ENCODE results near the gene CCNYL1. TPM values are rescaled to one million over a fixed set of nuclear protein-coding genes. Genes with fewer than 3 reads are reported as not detected.

CCNYL1 gene
- total RNA-seq (2014; rRNA removed; shearing (Covaris generic)): 7.0 and 9.8 TPM in 2 replicates

DNA sequence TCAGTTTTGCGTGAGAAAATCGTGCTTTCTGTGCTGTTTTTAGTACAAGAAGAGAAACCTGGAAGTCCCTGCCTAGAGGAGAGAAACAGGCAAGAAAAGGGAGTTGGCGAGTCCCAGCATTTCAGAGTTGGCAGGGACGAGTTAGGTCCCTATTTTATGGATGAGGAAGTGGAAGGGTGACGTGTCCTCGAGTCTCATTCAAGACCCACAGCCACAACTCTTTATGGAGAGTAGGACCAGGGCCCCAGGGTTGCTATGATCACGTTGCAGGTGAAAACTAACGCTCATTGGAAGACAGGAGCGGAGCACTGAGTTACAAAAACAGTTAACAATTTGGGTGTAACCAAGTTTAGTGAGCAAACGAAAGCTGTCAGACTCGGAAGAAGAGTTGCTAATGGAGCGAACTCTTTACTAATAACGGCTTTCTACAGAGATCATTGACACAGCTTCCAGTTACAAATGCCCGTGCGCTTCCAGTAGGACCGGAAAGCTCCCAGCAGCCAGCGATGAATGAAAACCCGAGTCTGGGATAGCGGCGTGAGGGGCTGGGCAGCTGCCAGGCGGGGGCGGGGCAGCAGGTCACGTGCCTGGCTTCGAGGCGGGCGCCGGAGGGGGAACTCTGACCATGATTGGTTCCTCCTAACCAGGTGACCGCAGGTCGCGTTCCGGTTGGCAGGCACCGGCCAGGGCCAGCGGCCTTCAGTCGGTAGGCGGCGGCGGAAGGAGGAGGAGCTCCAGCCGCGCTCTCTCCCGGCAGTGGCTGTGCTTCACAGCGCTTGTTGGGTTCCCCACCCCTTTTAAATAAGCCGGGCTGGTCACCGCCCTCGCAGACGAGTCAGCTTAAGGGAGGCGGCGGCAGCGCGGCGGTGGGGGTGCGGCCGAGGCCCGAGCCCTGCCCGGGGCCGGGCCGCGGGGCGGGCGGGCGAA lies at the start of gene CCNYL1:
TSS of gene CCNYL1 (plus strand) at position 827 of the 927 bp plus-strand sequence. CDS start 257 bp downstream, outside the sequence.
- DNase-seq (ENCODE audit: low read depth in 1 of 2, low spot score in 2 of 2): peak; percentile 97 to 99
- Histone ChIP-seq H3K4me1 (replicated peaks) (peaks cover 16% of the 10 kb centered on the region), H3K4me3 (peak within 1 kb of the TSS; percentile 87), H3K27ac (peak within 1 kb of the TSS; percentile 63), H3K9me3 (replicated peaks) (no peaks in the 10 kb centered on the region), H3K27me3 (replicated peaks) (no peaks in the 10 kb centered on the region), H3K36me3 (peaks cover 3% of the 10 kb centered on the region; the same call in 1 of the 2 replicates)

DNA sequence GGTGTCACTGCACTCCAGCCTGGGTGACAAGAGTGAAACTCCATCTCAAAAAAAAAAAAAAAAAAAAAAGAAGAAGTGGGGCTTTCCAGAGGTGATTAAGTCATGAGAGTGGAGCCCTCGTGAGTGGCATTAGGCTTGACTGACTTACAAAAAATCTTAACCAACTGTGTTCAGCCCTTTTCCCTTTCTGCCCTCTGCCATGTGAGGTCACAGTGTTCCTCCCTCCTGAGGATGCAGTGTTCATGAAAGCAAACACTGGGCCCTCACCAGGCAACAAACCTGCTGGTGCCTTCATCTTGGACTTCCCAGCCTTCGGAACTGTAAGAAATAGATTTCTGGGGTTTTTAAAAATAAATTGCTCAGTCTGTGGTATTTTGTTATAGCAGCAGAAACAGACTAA lies 49.2 kb upstream of the CCNYL1 start:
- H3K27me3 ChIP-seq (replicated peaks): no peaks in the 10 kb centered on the region
- no peaks in the 10 kb centered on the region for H3K36me3 ChIP-seq
- no peak for DNase-seq (ENCODE audit: low read depth in 1 of 2, low spot score in 2 of 2)
- no peak overlapping the region for H3K4me3 ChIP-seq
- H3K4me1 ChIP-seq (replicated peaks): no peaks in the 10 kb centered on the region
- H3K27ac ChIP-seq: no peak overlapping the region
- H3K9me3 ChIP-seq (replicated peaks): no peaks in the 10 kb centered on the region

- DNase-seq (ENCODE audit: low read depth in 1 of 2, low spot score in 2 of 2): no peak
- no peak overlapping the region for H3K4me3 ChIP-seq
- no peaks in the 10 kb centered on the region for H3K27me3 ChIP-seq (replicated peaks)
Measured at GRCh38 chr2:207663870-207664545, 47.4 kb upstream of the CCNYL1 start.

DNA sequence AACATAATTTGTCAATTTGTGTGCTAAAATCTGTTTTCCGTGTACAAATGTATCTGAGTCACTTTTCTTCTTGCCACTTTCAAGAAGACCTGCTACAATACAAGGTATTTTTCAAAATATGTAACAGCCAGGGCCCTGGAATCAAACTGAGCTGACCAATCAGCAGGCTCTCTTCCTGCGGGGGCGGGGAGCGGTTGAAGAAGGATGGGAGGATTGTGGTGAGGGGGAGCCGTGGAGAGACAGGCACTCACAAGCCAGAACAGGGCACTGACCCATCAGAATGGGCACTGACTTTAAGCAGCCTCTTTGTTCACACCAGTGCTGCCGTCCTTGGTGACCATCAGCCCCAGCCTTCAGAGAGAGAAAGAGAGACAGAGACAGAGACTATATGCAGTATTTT lies 40.6 kb upstream of the CCNYL1 start:
- Histone ChIP-seq H3K4me1 (replicated peaks) (no peaks in the 10 kb centered on the region), H3K27me3 (replicated peaks) (no peaks in the 10 kb centered on the region), H3K4me3 (no peak overlapping the region), H3K27ac (no peak overlapping the region), H3K9me3 (replicated peaks) (no peaks in the 10 kb centered on the region), H3K36me3 (no peaks in the 10 kb centered on the region)
- no peak for DNase-seq (ENCODE audit: low read depth in 1 of 2, low spot score in 2 of 2)

More at GRCh38 chr2:207663870-207664545, 47.4 kb upstream of the CCNYL1 start:
- Histone ChIP-seq H3K36me3 (no peaks in the 10 kb centered on the region), H3K4me1 (replicated peaks) (no peaks in the 10 kb centered on the region), H3K9me3 (replicated peaks) (no peaks in the 10 kb centered on the region), H3K27ac (no peak overlapping the region)

- Histone ChIP-seq H3K9me3 (replicated peaks) (no peaks in the 10 kb centered on the region), H3K27me3 (replicated peaks) (no peaks in the 10 kb centered on the region), H3K27ac (no peak overlapping the region), H3K4me1 (replicated peaks) (peaks cover 10% of the 10 kb centered on the region), H3K4me3 (no peak overlapping the region), H3K36me3 (no peaks in the 10 kb centered on the region)
- no peak for DNase-seq (ENCODE audit: low read depth in 1 of 2, low spot score in 2 of 2)
Measured at GRCh38 chr2:207673431-207673830, 38.0 kb upstream of the CCNYL1 start.

DNA sequence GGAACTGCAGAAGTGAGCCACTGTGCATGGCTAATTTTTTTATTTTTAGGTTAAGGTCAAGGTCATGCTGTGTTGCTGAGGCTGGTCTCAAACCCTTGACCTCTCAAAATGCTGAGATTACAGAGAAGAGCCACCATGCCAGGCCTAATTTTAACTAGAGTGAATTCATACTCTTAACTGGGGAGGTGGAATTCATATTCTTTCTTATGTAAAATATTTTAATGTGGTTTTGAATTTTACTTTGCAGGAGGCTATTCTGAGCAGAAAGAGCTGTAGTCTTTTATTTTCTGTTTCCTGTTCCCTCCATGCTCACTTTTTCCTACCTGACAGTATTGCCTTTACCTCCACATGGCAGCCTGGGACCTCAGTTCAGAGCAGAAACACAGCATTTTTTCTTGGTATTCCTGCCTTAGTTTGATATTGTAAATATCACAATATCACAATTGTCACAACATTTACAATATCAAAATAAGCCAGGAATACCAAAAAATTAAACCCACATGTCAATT lies 37.1 kb upstream of the CCNYL1 start:
- no peaks in the 10 kb centered on the region for H3K36me3 ChIP-seq
- H3K9me3 ChIP-seq (replicated peaks): no peaks in the 10 kb centered on the region
- no peak for DNase-seq (ENCODE audit: low read depth in 1 of 2, low spot score in 2 of 2)
- H3K27me3 ChIP-seq (replicated peaks): no peaks in the 10 kb centered on the region
- no peak overlapping the region for H3K27ac ChIP-seq
- peaks cover 10% of the 10 kb centered on the region for H3K4me1 ChIP-seq (replicated peaks)
- no peak overlapping the region for H3K4me3 ChIP-seq

- Histone ChIP-seq H3K36me3 (no peaks in the 10 kb centered on the region), H3K27ac (no peak overlapping the region), H3K9me3 (replicated peaks) (no peaks in the 10 kb centered on the region), H3K4me1 (replicated peaks) (peaks cover 10% of the 10 kb centered on the region), H3K27me3 (replicated peaks) (no peaks in the 10 kb centered on the region), H3K4me3 (no peak overlapping the region)
- no peak for DNase-seq (ENCODE audit: low read depth in 1 of 2, low spot score in 2 of 2)
Measured at GRCh38 chr2:207674826-207675225, 36.6 kb upstream of the CCNYL1 start.

DNA sequence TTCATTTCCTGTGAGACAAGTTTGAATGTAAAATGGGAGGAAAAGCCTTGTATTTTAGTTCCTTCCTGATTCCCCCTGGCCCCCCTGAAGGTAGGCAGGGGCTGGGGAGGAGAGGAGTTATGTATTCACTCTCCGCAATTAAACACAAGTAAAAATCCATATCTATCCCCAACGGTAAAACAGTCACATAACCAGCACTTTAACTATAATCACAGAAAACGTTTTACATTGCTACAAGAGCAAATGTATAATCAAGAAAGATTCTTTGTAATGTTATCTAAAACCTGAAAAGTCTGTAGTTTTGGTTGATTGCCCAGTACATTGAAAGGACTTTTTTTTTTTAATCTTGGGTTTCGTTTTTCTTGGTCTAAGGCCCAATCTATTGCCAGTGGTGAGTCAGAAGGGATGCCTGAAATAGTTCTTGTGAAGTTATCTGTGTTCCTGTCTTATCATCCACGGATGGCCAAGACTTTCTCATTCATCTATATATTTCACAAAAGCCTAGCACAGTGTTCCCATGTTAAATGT lies 34.5 kb upstream of the CCNYL1 start:
- Histone ChIP-seq H3K27ac (peak overlapping the region; percentile 64), H3K36me3 (no peaks in the 10 kb centered on the region), H3K9me3 (replicated peaks) (no peaks in the 10 kb centered on the region), H3K27me3 (replicated peaks) (no peaks in the 10 kb centered on the region), H3K4me1 (replicated peaks) (peaks cover 10% of the 10 kb centered on the region), H3K4me3 (no peak overlapping the region)
- peak in 1 of 2 experiments; percentile 70 for DNase-seq (ENCODE audit: low read depth in 1 of 2, low spot score in 2 of 2)

DNA sequence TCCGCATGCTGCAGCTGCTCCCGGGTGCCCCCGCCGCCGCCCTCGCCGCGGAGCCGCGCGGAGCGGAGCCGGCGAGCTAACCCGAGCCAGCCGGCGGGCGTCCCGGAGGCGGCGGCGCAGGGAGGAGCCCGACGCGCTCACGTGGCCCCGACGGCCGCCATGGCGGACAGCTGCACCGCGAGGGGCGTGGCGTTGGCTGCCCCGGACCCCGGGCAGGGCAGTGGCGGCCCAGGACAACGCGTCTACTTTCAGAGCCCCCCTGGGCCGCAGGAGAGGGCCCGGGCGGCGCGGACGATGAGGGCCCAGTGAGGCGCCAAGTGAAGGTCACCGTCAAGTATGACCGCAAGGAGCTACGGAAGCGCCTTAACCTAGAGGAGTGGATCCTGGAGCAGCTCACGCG lies 30.0 kb upstream of the CCNYL1 start:
- H3K27me3 ChIP-seq (replicated peaks): no peaks in the 10 kb centered on the region
- H3K4me3 ChIP-seq: no peak overlapping the region
- no peaks in the 10 kb centered on the region for H3K36me3 ChIP-seq
- H3K9me3 ChIP-seq (replicated peaks): no peaks in the 10 kb centered on the region
- DNase-seq (ENCODE audit: low read depth in 1 of 2, low spot score in 2 of 2): no peak
- H3K4me1 ChIP-seq (replicated peaks): peaks cover 22% of the 10 kb centered on the region
- no peak overlapping the region for H3K27ac ChIP-seq

DNA sequence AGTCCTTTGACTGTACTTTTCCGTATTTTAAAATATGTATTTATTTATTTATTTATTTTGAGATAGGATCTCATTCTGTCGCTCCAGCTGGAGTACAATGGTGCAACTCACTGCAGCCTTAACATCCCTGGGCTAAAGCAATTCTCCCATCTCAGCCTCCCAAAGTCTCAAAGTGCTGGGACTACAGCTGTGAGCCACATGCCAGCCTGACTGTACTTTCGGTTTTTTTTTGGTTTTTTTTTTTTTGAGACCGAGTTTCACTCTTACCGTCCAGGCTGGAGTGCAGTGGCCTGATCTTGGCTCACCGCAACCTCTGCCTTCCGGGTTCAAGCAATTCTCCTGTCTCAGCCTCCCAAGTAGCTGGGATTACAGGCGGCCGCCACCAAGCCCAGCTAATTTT lies 28.9 kb upstream of the CCNYL1 start:
- Histone ChIP-seq H3K4me1 (replicated peaks) (peaks cover 12% of the 10 kb centered on the region), H3K27me3 (replicated peaks) (no peaks in the 10 kb centered on the region), H3K27ac (no peak overlapping the region), H3K9me3 (replicated peaks) (no peaks in the 10 kb centered on the region), H3K4me3 (no peak overlapping the region), H3K36me3 (no peaks in the 10 kb centered on the region)
- DNase-seq (ENCODE audit: low read depth in 1 of 2, low spot score in 2 of 2): no peak

DNA sequence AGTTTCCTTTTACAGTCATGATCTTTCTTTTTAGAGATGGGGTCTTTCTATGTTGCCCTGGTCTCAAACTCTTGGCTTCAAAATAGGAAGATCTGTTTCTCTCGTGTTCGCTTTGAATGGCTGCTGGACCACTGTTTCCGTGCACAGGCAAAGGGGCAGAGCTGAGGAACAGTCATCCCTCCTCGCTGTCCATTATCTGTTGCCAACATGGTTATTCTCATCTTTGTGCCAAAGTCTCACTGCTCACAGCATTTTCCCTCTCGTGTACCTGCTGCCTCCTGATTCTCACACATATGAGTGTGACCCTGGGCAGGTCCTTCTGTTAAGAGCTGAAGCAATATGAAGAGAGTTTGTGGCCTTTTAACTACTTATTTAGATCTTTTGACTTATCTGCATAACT lies 28.0 kb upstream of the CCNYL1 start:
- no peaks in the 10 kb centered on the region for H3K9me3 ChIP-seq (replicated peaks)

DNA sequence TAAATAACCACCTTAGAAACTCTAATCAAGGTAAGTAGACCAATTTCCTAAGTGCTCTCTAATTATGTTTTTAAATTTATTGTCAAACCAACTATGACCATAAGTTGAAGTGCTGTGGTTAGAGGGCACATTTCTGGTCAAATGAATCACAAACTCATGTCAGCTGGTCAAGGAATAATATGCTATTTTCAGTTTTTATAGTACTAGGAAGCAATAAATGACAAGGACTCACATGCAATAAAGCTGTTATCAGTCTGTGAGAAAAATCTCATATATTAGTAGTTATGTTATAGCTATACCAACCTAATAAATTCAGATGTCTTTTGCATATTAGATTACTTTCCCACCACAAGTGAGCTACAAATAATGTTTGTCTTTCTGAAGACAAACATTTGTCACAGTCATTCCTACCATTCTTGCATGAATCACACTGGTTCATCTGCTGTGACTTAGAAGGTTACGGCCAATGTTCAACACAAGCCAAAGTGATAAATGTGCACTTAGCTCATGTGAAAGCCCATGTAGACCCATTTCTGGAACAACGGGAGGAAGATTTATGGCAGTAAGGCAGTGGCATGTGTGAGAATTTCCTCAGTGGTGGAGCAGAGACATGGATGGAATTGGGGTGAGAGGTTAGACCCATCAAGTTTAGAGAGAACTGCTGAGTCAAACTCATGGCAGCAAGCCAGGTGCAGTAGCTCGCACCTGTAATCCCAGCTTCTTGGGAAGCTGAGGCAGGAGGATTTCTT lies 27.4 kb upstream of the CCNYL1 start:
- no peaks in the 10 kb centered on the region for H3K9me3 ChIP-seq (replicated peaks)
- H3K27me3 ChIP-seq (replicated peaks): no peaks in the 10 kb centered on the region
- H3K4me3 ChIP-seq: no peak overlapping the region

More for the DNA sequence above, 28.0 kb upstream of the CCNYL1 start:
- H3K4me3 ChIP-seq: no peak overlapping the region
- H3K4me1 ChIP-seq (replicated peaks): peaks cover 11% of the 10 kb centered on the region
- no peak for DNase-seq (ENCODE audit: low read depth in 1 of 2, low spot score in 2 of 2)
- H3K36me3 ChIP-seq: no peaks in the 10 kb centered on the region
- H3K27me3 ChIP-seq (replicated peaks): no peaks in the 10 kb centered on the region
- H3K27ac ChIP-seq: no peak overlapping the region

GRCh38 chr2:207686812-207687211 lies 24.6 kb upstream of the CCNYL1 start:
- H3K36me3 ChIP-seq: no peaks in the 10 kb centered on the region
- H3K9me3 ChIP-seq (replicated peaks): no peaks in the 10 kb centered on the region
- peaks cover 11% of the 10 kb centered on the region for H3K4me1 ChIP-seq (replicated peaks)
- no peak overlapping the region for H3K4me3 ChIP-seq
- H3K27me3 ChIP-seq (replicated peaks): no peaks in the 10 kb centered on the region
- H3K27ac ChIP-seq: no peak overlapping the region
- no peak for DNase-seq (ENCODE audit: low read depth in 1 of 2, low spot score in 2 of 2)

More for the DNA sequence above, 27.4 kb upstream of the CCNYL1 start:
- Histone ChIP-seq H3K27ac (no peak overlapping the region), H3K36me3 (no peaks in the 10 kb centered on the region), H3K4me1 (replicated peaks) (peaks cover 11% of the 10 kb centered on the region)
- peak in 1 of 2 experiments; percentile 53 for DNase-seq (ENCODE audit: low read depth in 1 of 2, low spot score in 2 of 2)

Measured in SJSA1 (cell line).